WTC11 (cell line): ENCODE data around the gene MTF1. TPM values are rescaled to one million over a fixed set of nuclear protein-coding genes. Genes with fewer than 3 reads are reported as not detected.

Experiments used
- ATAC-seq: fragments of 200-7000 bp; cut with Tn5 transposase; 2 replicates; pipeline ENCODE4 v1.10.0; 2021; ENCODE audit warnings: mild to moderate bottlenecking, moderate library complexity
- CTCF ChIA-PET: fragments of 300-600 bp; sonication (Branson Sonifier 250); formaldehyde crosslinking; loops from one replicate; lab custom pipeline; 2021; ENCODE audit warnings: antibody characterized with exemption; lab: Charles Lee
- POLR2A ChIA-PET: fragments of 350-600 bp; sonication (Branson Sonifier 250); formaldehyde crosslinking; loops from one replicate; lab custom pipeline; 2021; ENCODE audit warnings: antibody characterized with exemption; lab: Charles Lee
- DNase-seq: peaks from one replicate; pipeline ENCODE4 v3.0.0; 2021; ENCODE audit warnings: low spot score
- H3K27ac Mint-ChIP-seq: 2 replicates; pipeline ENCODE4 v1.8.0; 2021; ENCODE audit warnings: mixed read lengths
- H3K27me3 Mint-ChIP-seq: 2 replicates; pipeline ENCODE4 v1.8.0; 2021; ENCODE audit warnings: low read depth, mild to moderate bottlenecking, moderate library complexity, mixed read lengths
- H3K36me3 Mint-ChIP-seq: 2 replicates; pipeline ENCODE4 v1.8.0; 2021; ENCODE audit warnings: mixed read lengths
- H3K4me1 Mint-ChIP-seq: 2 replicates; pipeline ENCODE4 v1.8.0; 2022; ENCODE audit warnings: mixed read lengths
- H3K4me3 Mint-ChIP-seq: 2 replicates; pipeline ENCODE4 v1.8.0; 2021; ENCODE audit warnings: mild to moderate bottlenecking, moderate library complexity, mixed read lengths
- H3K9me3 Mint-ChIP-seq: 2 replicates; pipeline ENCODE4 v1.8.0; 2021; ENCODE audit warnings: mixed read lengths
- ARID4B ChIP-seq: sonication (generic); formaldehyde crosslinking; IDR thresholded peaks from 2 replicates; pipeline ENCODE4 v1.8.0; 2023; ENCODE audit warnings: missing genetic modification reagents, mild to moderate bottlenecking, borderline replicate concordance
- CDX4 ChIP-seq: fragments of 250-450 bp; sonication (Bioruptor Pico); IDR thresholded peaks from 2 replicates; pipeline ENCODE4 v1.9.0; 2021; ENCODE audit warnings: moderate library complexity, mild to moderate bottlenecking, inconsistent platforms, borderline replicate concordance
- CREB1 ChIP-seq: sonication (generic); formaldehyde crosslinking; IDR thresholded peaks from 2 replicates; pipeline ENCODE4 v1.8.0; 2023; ENCODE audit warnings: mild to moderate bottlenecking, missing genetic modification reagents
- E2F5 ChIP-seq: sonication (generic); formaldehyde crosslinking; IDR thresholded peaks from 2 replicates; pipeline ENCODE4 v1.8.1; 2022; ENCODE audit warnings: mild to moderate bottlenecking, moderate library complexity, missing genetic modification reagents
- EMX1 ChIP-seq: fragments of 250-450 bp; sonication (Bioruptor Pico); IDR thresholded peaks from 2 replicates; pipeline ENCODE4 v1.8.0; 2021; ENCODE audit warnings: mild to moderate bottlenecking
- ERG ChIP-seq: fragments of 250-450 bp; sonication (Bioruptor Pico); IDR thresholded peaks from 2 replicates; pipeline ENCODE4 v1.8.0; 2021; ENCODE audit warnings: mild to moderate bottlenecking
- FOXJ3 ChIP-seq: sonication (generic); formaldehyde crosslinking; IDR thresholded peaks from 2 replicates; pipeline ENCODE4 v1.9.0; 2021; ENCODE audit warnings: missing genetic modification reagents, mild to moderate bottlenecking, borderline replicate concordance
- FOXK1 ChIP-seq: sonication (generic); formaldehyde crosslinking; IDR thresholded peaks from 2 replicates; pipeline ENCODE4 v1.8.0; 2022; ENCODE audit warnings: mild to moderate bottlenecking, moderate library complexity, missing genetic modification reagents
- GTF2I ChIP-seq: fragments of 250-450 bp; sonication (Bioruptor Pico); conservative IDR thresholded peaks from 2 replicates; pipeline ENCODE4 v1.4.0; 2021; ENCODE audit warnings: mild to moderate bottlenecking
- IRF2 ChIP-seq: sonication (generic); formaldehyde crosslinking; IDR thresholded peaks from 2 replicates; pipeline ENCODE4 v1.8.0; 2022; ENCODE audit warnings: low read depth, missing genetic modification reagents, borderline replicate concordance
- NFYB ChIP-seq: sonication (generic); formaldehyde crosslinking; conservative IDR thresholded peaks from 2 replicates; pipeline ENCODE4 v1.8.0; 2022; ENCODE audit warnings: low read depth, missing genetic modification reagents
- OVOL2 ChIP-seq: fragments of 250-450 bp; sonication (Bioruptor Pico); IDR thresholded peaks from 2 replicates; pipeline ENCODE4 v1.9.0; 2021; ENCODE audit warnings: mild to moderate bottlenecking, borderline replicate concordance
- PREB ChIP-seq: sonication (generic); formaldehyde crosslinking; IDR thresholded peaks from 2 replicates; pipeline ENCODE4 v1.8.1; 2022; ENCODE audit warnings: mild to moderate bottlenecking, missing genetic modification reagents, moderate library complexity, borderline replicate concordance
- PRRX2 ChIP-seq: fragments of 250-450 bp; sonication (Bioruptor Pico); IDR thresholded peaks from 2 replicates; pipeline ENCODE4 v1.8.0; 2021; ENCODE audit warnings: mild to moderate bottlenecking
- USF1 ChIP-seq: sonication (generic); formaldehyde crosslinking; IDR thresholded peaks from 2 replicates; pipeline ENCODE4 v1.8.0; 2022; ENCODE audit warnings: mild to moderate bottlenecking, missing genetic modification reagents
- ZNF396 ChIP-seq: fragments of 250-450 bp; sonication (Bioruptor Pico); IDR thresholded peaks from 2 replicates; pipeline ENCODE4 v1.8.0; 2021; ENCODE audit warnings: mild to moderate bottlenecking, moderate library complexity, borderline replicate concordance
- ZNF416 ChIP-seq: fragments of 250-450 bp; sonication (Bioruptor Pico); IDR thresholded peaks from 2 replicates; pipeline ENCODE4 v1.9.0; 2021; ENCODE audit warnings: mild to moderate bottlenecking, inconsistent platforms
- ZNF425 ChIP-seq: fragments of 250-450 bp; sonication (Bioruptor Pico); conservative IDR thresholded peaks from 2 replicates; pipeline ENCODE4 v1.9.0; 2021; ENCODE audit warnings: mild to moderate bottlenecking
- ZNF532 ChIP-seq: fragments of 250-450 bp; sonication (Bioruptor Pico); IDR thresholded peaks from 2 replicates; pipeline ENCODE4 v1.9.0; 2021; ENCODE audit warnings: mild to moderate bottlenecking, borderline replicate concordance
- total RNA-seq: library from RNA; stranded (reverse); gene quantifications from 3 replicates; pipeline ENCODE4 v1.2.3, GENCODE V29; 2021

The MTF1 gene
- total RNA-seq, 1 experiment from 2014 or later: 12.2 TPM

- ChIA-PET POLR2A (no interaction called here), CTCF (interaction anchor here (1.6 kb wide), 1 partner anchor 28 kb away, joined by 3 read pairs; no protein-coding TSS in a partner anchor)
- no peaks in the 10 kb centered on the region for H3K27me3 Mint-ChIP-seq
- ATAC-seq (no peak), DNase-seq (no peak)
- peaks cover 48% of the 10 kb centered on the region for H3K36me3 Mint-ChIP-seq
- H3K4me1 Mint-ChIP-seq: no peaks in the 10 kb centered on the region
- no peaks in the 10 kb centered on the region for H3K9me3 Mint-ChIP-seq
- no peak overlapping the region for H3K27ac Mint-ChIP-seq
- H3K4me3 Mint-ChIP-seq: no peak overlapping the region
- TF ChIP-seq ZNF416 (CRISPR knock-in tag) (no peak), ZNF425 (no peak), FOXJ3 (CRISPR knock-in tag) (no peak), GTF2I (CRISPR knock-in tag) (no peak), CREB1 (CRISPR knock-in tag) (no peak), ERG (CRISPR knock-in tag) (no peak), E2F5 (CRISPR knock-in tag) (no peak), FOXK1 (CRISPR knock-in tag) (no peak), OVOL2 (no peak), PREB (CRISPR knock-in tag) (no peak), ZNF532 (CRISPR knock-in tag) (no peak), NFYB (CRISPR knock-in tag) (no peak), USF1 (CRISPR knock-in tag) (no peak), PRRX2 (CRISPR knock-in tag) (no peak)
Observed at GRCh38 chr1:37831809-37832208, 27.6 kb downstream of the MTF1 start.

GRCh38 chr1:37831109-37831508 is 28.3 kb downstream of the MTF1 start:
- Mint-ChIP-seq H3K4me1 (no peaks in the 10 kb centered on the region), H3K9me3 (no peaks in the 10 kb centered on the region), H3K27ac (no peak overlapping the region), H3K27me3 (no peaks in the 10 kb centered on the region), H3K36me3 (peaks cover 45% of the 10 kb centered on the region), H3K4me3 (no peak overlapping the region)
- ChIA-PET POLR2A (no interaction called here), CTCF (interaction anchor here (1.6 kb wide), 1 partner anchor 29 kb away, joined by 3 read pairs; no protein-coding TSS in a partner anchor)
- no peak for ATAC-seq
- no peak for DNase-seq
- TF ChIP-seq IRF2 (no peak), EMX1 (CRISPR knock-in tag) (no peak), ZNF396 (CRISPR knock-in tag) (no peak), CDX4 (CRISPR knock-in tag) (no peak), ARID4B (no peak)
